ENCODE data around the gene ZBTB20. TPM values are rescaled to one million over a fixed set of nuclear protein-coding genes. Genes with fewer than 3 reads are reported as not detected.

The ZBTB20 gene
- total RNA-seq, 2 donors from 2014 or later = 55.3 to 61.2 TPM

- no peak for DNase-seq
- H3K27ac Mint-ChIP-seq = no peak overlapping the region
- H3K27me3 Mint-ChIP-seq = no peaks in the 10 kb centered on the region
- ATAC-seq = no peak
- H3K9me3 ChIP-seq (ENCODE audit: control insufficient read depth, low read length, poor library complexity, severe bottlenecking) = no peaks in the 10 kb centered on the region
- peaks cover 4% of the 10 kb centered on the region for H3K4me1 Mint-ChIP-seq
- H3K36me3 Mint-ChIP-seq (ENCODE audit: low read depth) = peaks cover 4% of the 10 kb centered on the region
- no peak overlapping the region for H3K4me3 Mint-ChIP-seq
Observed at GRCh38 chr3:115007966-115008365, 139.1 kb downstream of the ZBTB20 start.

DNA sequence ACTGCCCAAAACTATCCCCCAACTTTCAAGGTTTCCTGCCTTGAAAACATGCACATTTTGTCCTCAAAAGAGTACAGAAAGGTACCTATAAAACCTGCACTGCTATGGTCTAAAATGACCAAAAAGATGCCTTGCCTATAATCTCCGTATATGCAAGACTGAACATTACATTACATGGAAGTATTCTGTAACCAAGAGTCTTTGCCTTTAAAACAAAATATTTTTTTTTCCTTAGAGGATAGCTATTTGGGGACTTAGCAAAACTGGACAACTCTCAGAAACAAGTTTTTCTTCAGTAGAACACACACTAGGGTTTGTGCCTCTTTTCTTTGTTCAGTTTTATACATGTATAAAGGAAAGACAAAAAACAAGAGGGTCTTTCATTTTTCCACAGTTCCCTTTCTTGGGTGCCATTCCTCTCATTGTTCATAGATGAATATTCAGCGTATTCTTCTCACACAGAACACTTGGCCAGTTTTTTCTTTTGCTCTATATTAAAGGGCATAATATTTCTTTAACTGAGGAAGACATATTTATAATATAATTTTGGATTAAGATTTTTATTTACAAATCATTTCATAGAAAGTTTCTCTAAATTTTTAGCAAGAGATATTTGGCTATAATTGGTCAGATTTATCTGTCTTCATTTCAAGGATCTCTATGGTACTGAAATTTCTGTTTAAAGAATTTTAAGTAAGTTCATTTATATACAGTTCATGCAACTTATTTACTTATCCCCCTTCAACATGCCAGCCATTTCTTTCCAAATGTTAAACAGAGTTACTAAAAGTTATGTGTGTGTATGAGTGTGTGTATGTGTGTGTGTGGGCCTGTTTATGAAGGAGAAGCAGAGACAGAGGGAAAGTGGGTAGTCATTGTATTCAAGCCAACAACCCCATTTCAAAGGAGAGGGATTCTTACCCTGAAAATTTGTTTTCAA, 142.6 kb downstream of the ZBTB20 start:
- H3K9me3 ChIP-seq (ENCODE audit: control insufficient read depth, low read length, poor library complexity, severe bottlenecking) = no peaks in the 10 kb centered on the region
- H3K36me3 Mint-ChIP-seq (ENCODE audit: low read depth) = no peaks in the 10 kb centered on the region
- no peaks in the 10 kb centered on the region for H3K27me3 Mint-ChIP-seq
- H3K4me1 Mint-ChIP-seq = peaks cover 4% of the 10 kb centered on the region
- ATAC-seq = no peak
- no peak overlapping the region for H3K27ac Mint-ChIP-seq
- no peak overlapping the region for H3K4me3 Mint-ChIP-seq
- no peak for DNase-seq

GRCh38 chr3:114998971-114999579, 148.0 kb downstream of the ZBTB20 start:
- Mint-ChIP-seq H3K4me1 (no peaks in the 10 kb centered on the region), H3K27me3 (no peaks in the 10 kb centered on the region), H3K36me3 (ENCODE audit: low read depth) (peaks cover 4% of the 10 kb centered on the region), H3K27ac (no peak overlapping the region), H3K4me3 (no peak overlapping the region)
- no peaks in the 10 kb centered on the region for H3K9me3 ChIP-seq (ENCODE audit: control insufficient read depth, low read length, poor library complexity, severe bottlenecking)
- ATAC-seq = no peak
- no peak for DNase-seq

DNA sequence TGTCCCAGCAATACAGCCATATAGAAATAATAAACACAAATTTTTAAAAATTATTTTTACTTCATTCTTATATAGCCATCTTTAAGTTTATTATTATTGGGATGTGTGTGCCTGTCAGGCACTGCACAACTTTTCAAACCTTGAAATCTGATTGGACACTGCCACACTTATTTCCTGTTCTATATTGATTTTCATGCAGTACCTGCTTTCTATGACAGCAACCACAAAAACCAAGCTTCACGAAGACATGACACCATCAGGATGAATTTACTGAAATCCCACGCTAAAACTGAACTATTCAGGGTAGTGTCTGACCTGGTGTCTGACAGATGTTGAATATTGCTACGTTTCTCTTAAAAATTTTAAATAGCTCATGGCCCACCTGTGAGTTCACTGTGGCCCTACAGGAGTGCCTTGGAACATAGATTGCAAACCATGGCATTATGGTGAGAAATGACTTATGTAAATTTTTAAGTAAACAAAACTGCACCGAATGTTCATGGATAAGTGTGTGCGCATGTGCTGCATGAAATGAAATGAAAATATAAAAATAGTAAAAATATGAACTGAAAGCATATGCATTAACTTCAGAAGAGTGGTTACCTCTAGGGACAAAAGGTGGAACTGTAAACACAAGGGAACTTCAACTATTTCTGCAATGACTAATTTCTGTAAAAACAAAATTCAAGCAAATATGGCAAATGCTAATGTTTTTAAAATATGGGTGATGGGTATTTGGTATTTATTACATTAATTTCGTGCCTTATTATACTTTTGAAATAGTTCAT, 152.3 kb downstream of the ZBTB20 start:
- Mint-ChIP-seq H3K4me3 (no peak overlapping the region), H3K36me3 (ENCODE audit: low read depth) (peaks cover 4% of the 10 kb centered on the region), H3K27ac (no peak overlapping the region), H3K27me3 (no peaks in the 10 kb centered on the region), H3K4me1 (no peaks in the 10 kb centered on the region)
- DNase-seq = no peak
- ATAC-seq = no peak
- H3K9me3 ChIP-seq (ENCODE audit: control insufficient read depth, low read length, poor library complexity, severe bottlenecking) = peaks cover 4% of the 10 kb centered on the region

GRCh38 chr3:114985776-114986175, 161.3 kb downstream of the ZBTB20 start:
- H3K36me3 Mint-ChIP-seq (ENCODE audit: low read depth) = no peaks in the 10 kb centered on the region
- no peaks in the 10 kb centered on the region for H3K27me3 Mint-ChIP-seq
- no peak overlapping the region for H3K27ac Mint-ChIP-seq
- peaks cover 6% of the 10 kb centered on the region for H3K4me1 Mint-ChIP-seq
- no peaks in the 10 kb centered on the region for H3K9me3 ChIP-seq (ENCODE audit: control insufficient read depth, low read length, poor library complexity, severe bottlenecking)
- no peak for ATAC-seq
- no peak for DNase-seq
- H3K4me3 Mint-ChIP-seq = no peak overlapping the region

DNA sequence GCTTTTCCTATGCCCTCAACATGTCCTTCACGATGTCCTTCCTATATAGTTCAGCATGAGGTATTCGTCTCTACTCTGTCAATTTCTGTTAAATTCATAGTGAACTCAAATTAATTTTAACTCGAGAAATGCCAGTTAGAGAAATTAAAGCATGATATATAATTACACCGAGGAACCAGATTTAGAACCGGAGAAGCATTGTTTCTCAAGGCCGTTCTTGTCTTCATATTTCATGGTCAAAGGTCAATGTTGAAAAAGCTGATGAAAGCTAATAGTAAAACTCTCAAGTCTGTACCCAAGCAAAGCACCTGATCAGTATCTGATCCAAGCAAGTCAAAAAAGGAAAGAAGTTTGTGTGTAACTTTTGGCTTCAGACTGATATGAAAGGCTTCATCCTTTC, 163.8 kb downstream of the ZBTB20 start:
- no peaks in the 10 kb centered on the region for H3K36me3 Mint-ChIP-seq (ENCODE audit: low read depth)
- ATAC-seq (no peak), DNase-seq (no peak)
- H3K9me3 ChIP-seq (ENCODE audit: control insufficient read depth, low read length, poor library complexity, severe bottlenecking) = no peaks in the 10 kb centered on the region
- no peaks in the 10 kb centered on the region for H3K27me3 Mint-ChIP-seq
- H3K4me1 Mint-ChIP-seq = peaks cover 9% of the 10 kb centered on the region
- H3K27ac Mint-ChIP-seq = no peak overlapping the region
- H3K4me3 Mint-ChIP-seq = no peak overlapping the region

DNA sequence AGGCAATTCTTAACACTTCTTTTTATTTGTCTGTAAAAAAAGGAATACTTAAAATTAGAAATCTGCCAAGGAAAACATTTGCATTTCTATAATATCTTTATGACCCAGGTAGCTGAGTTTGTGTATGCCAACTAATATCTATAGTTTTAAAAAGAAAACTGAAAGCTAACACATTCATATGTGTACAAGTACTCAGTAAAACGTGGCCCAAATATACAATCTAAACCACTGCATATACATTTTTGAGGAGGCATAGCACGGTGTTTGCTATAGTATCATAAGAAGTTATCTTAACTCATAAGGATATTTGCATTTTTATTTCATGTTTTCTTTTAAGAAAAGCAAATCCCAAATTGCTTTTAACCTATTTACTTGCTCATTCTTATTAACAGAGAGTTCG, 172.7 kb downstream of the ZBTB20 start:
- DNase-seq (no peak), ATAC-seq (no peak)
- Mint-ChIP-seq H3K4me1 (peaks cover 3% of the 10 kb centered on the region), H3K27me3 (no peaks in the 10 kb centered on the region), H3K27ac (no peak overlapping the region), H3K36me3 (ENCODE audit: low read depth) (peaks cover 7% of the 10 kb centered on the region), H3K4me3 (no peak overlapping the region)
- H3K9me3 ChIP-seq (ENCODE audit: control insufficient read depth, low read length, poor library complexity, severe bottlenecking) = no peaks in the 10 kb centered on the region

GRCh38 chr3:114973536-114973935, 173.6 kb downstream of the ZBTB20 start:
- H3K4me1 Mint-ChIP-seq = no peaks in the 10 kb centered on the region
- no peaks in the 10 kb centered on the region for H3K9me3 ChIP-seq (ENCODE audit: control insufficient read depth, low read length, poor library complexity, severe bottlenecking)
- no peak for DNase-seq
- H3K4me3 Mint-ChIP-seq = no peak overlapping the region
- ATAC-seq = no peak
- H3K27ac Mint-ChIP-seq = no peak overlapping the region
- H3K36me3 Mint-ChIP-seq (ENCODE audit: low read depth) = peaks cover 7% of the 10 kb centered on the region
- no peaks in the 10 kb centered on the region for H3K27me3 Mint-ChIP-seq

GRCh38 chr3:114967168-114967567, 179.9 kb downstream of the ZBTB20 start:
- Mint-ChIP-seq H3K4me1 (no peaks in the 10 kb centered on the region), H3K4me3 (no peak overlapping the region), H3K27ac (no peak overlapping the region), H3K36me3 (ENCODE audit: low read depth) (peaks cover 5% of the 10 kb centered on the region), H3K27me3 (no peaks in the 10 kb centered on the region)
- DNase-seq = no peak
- H3K9me3 ChIP-seq (ENCODE audit: control insufficient read depth, low read length, poor library complexity, severe bottlenecking) = no peaks in the 10 kb centered on the region
- no peak for ATAC-seq

- DNase-seq (no peak), ATAC-seq (no peak)
- no peaks in the 10 kb centered on the region for H3K9me3 ChIP-seq (ENCODE audit: control insufficient read depth, low read length, poor library complexity, severe bottlenecking)
- H3K4me3 Mint-ChIP-seq = no peak overlapping the region
- H3K27ac Mint-ChIP-seq = no peak overlapping the region
- H3K27me3 Mint-ChIP-seq = no peaks in the 10 kb centered on the region
- no peaks in the 10 kb centered on the region for H3K4me1 Mint-ChIP-seq
- peaks cover 5% of the 10 kb centered on the region for H3K36me3 Mint-ChIP-seq (ENCODE audit: low read depth)
Observed at GRCh38 chr3:114962189-114962588, 184.9 kb downstream of the ZBTB20 start.

- Mint-ChIP-seq H3K4me1 (no peaks in the 10 kb centered on the region), H3K27ac (no peak overlapping the region), H3K27me3 (no peaks in the 10 kb centered on the region), H3K36me3 (ENCODE audit: low read depth) (peaks cover 2% of the 10 kb centered on the region), H3K4me3 (no peak overlapping the region)
- no peak for DNase-seq
- H3K9me3 ChIP-seq (ENCODE audit: control insufficient read depth, low read length, poor library complexity, severe bottlenecking) = no peaks in the 10 kb centered on the region
- ATAC-seq = no peak
Observed at GRCh38 chr3:114958930-114959329, 188.2 kb downstream of the ZBTB20 start.

DNA sequence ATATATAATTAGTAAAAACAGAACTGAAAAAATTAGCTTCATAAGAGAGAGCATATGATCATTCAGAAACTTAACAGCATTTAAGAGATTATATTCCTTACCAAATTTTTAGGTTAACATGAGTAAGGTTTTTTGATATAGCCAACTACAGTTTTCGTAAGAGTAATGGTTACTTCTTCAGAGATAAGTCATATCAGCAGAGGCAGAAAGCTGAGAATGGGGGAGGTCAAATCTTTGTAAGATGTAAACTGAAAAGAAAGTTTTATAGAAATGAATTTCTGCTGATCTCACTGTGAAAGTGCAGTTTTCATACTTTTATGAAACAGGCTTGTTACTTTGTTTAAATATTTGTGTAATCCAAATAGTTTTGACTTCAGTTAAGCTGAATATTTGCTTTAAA, 193.3 kb downstream of the ZBTB20 start:
- Mint-ChIP-seq H3K4me3 (no peak overlapping the region), H3K27ac (no peak overlapping the region), H3K4me1 (no peaks in the 10 kb centered on the region), H3K36me3 (ENCODE audit: low read depth) (peaks cover 6% of the 10 kb centered on the region), H3K27me3 (no peaks in the 10 kb centered on the region)
- DNase-seq (no peak), ATAC-seq (no peak)
- no peaks in the 10 kb centered on the region for H3K9me3 ChIP-seq (ENCODE audit: control insufficient read depth, low read length, poor library complexity, severe bottlenecking)

DNA sequence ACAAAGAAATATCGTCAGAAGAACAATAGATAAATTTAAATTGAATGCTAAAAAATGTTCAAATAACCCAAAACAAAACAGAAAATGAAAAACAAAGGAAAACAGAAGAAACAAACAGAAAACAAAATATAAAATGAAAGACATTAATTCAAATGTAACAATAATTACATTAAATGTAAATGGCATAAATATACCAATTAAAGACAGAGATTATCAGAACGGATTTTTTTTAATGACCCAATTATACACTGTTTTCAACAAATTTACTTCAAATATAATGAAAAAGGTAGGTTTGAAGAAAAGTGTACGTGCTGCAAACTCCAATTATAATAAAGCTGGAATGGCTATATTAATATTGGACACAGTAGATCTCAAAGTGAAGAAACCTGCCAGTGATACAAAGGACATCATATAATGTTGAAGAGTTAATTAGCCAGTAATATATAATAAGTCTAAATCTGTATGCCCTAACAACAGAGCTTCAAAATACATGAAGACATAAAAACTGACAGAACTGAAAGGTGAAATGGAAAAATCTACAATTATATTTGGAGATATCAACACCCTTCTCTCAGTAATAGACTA, 193.8 kb downstream of the ZBTB20 start:
- H3K27me3 Mint-ChIP-seq = no peaks in the 10 kb centered on the region

More for the DNA sequence above, 193.8 kb downstream of the ZBTB20 start:
- Mint-ChIP-seq H3K36me3 (ENCODE audit: low read depth) (peaks cover 6% of the 10 kb centered on the region), H3K4me3 (no peak overlapping the region), H3K4me1 (no peaks in the 10 kb centered on the region), H3K27ac (no peak overlapping the region)
- no peaks in the 10 kb centered on the region for H3K9me3 ChIP-seq (ENCODE audit: control insufficient read depth, low read length, poor library complexity, severe bottlenecking)
- no peak for DNase-seq
- no peak for ATAC-seq

Measured in T-helper 17 cell (primary cell).